Endothelial cell of umbilical vein (primary cell): ENCODE data around the gene DIS3L2. TPM values are rescaled to one million over a fixed set of nuclear protein-coding genes. Genes with fewer than 3 reads are reported as not detected.

ENCODE experiments used
- BruUV-seq: library from RNA; stranded (reverse); fragments of 400-500 nt; replicated peaks from 2 replicates; lab custom pipeline; 2021; lab: Mats Ljungman, UMichigan
- CTCF ChIA-PET: fragments of 300-600, 350-600 bp; sonication (Branson Sonifier 250); formaldehyde crosslinking; loops from one replicate; lab custom pipeline; 2021; ENCODE audit warnings: antibody characterized with exemption, inconsistent platforms; lab: Charles Lee
- POLR2A ChIA-PET: fragments of 300-600, 350-600 bp; sonication (Branson Sonifier 250); formaldehyde crosslinking; loops from one replicate; lab custom pipeline; 2021; ENCODE audit warnings: antibody characterized with exemption, inconsistent platforms; lab: Charles Lee
- DNase-seq: peaks from one replicate; pipeline ENCODE4 v3.0.0-alpha.2; 2011; ENCODE audit warnings: low read depth, low spot score
- FAIRE-seq: peaks from 2 replicates; lab custom pipeline; 2011; peaks lifted over from hg19 to GRCh38; lab: Jason Lieb, UNC
- H2AFZ ChIP-seq: 2 replicates; pipeline ENCODE4 v1.6.0; 2012; ENCODE audit warnings: low read depth, low read length, control low read depth, inconsistent platforms
- H3K27ac ChIP-seq: 2 replicates; pipeline ENCODE4 v1.5.1; 2011; ENCODE audit warnings: low read depth, mild to moderate bottlenecking, control low read depth, low read length, moderate library complexity; ENCODE audit not compliant: insufficient read depth
- H3K27me3 ChIP-seq, 2 experiments: 2 replicates each; pipeline versions ENCODE4 v1.6.0 to v1.6.1; 2011; ENCODE audit warnings: low read length in 2 of 2, mixed read lengths in 1 of 2; ENCODE audit not compliant: control insufficient read depth in 2 of 2, insufficient read depth in 2 of 2
- H3K36me3 ChIP-seq, 2 experiments: 2 replicates in 1 of 2; 3 replicates in 1 of 2; pipeline ENCODE4 v1.5.1; 2011; ENCODE audit warnings: low read length in 2 of 2, mild to moderate bottlenecking in 1 of 2, moderate library complexity in 1 of 2; ENCODE audit not compliant: control insufficient read depth in 2 of 2, insufficient read depth in 2 of 2; ENCODE audit errors: extremely low read depth in 1 of 2
- H3K4me1 ChIP-seq: 3 replicates; pipeline ENCODE4 v1.5.1; 2011; ENCODE audit warnings: mild to moderate bottlenecking, low read length; ENCODE audit not compliant: control insufficient read depth, insufficient read depth; ENCODE audit errors: extremely low read depth
- H3K4me2 ChIP-seq: 2 replicates; pipeline ENCODE4 v1.6.1; 2011; ENCODE audit warnings: low read length, control low read depth, mixed read lengths; ENCODE audit not compliant: insufficient read depth
- H3K4me3 ChIP-seq, 3 experiments: fragments of 200-600 bp in 1 of 3; sonication (generic), shearing (Covaris generic) in 1 of 3; replicated peaks in 1 of 3; 2 replicates each; pipeline ENCODE4 v1.5.1; 2011 to 2016; ENCODE audit warnings: control low read depth in 3 of 3, low read length in 3 of 3, mild to moderate bottlenecking in 2 of 3, inconsistent platforms in 1 of 3, low read depth in 1 of 3, moderate library complexity in 1 of 3; ENCODE audit not compliant: insufficient read depth in 1 of 3
- H3K79me2 ChIP-seq: 2 replicates; pipeline ENCODE4 v1.6.0; 2012; ENCODE audit warnings: low read length, inconsistent platforms; ENCODE audit not compliant: control insufficient read depth, insufficient read depth
- H3K9ac ChIP-seq: replicated peaks from 2 replicates; pipeline ENCODE3; 2011; ENCODE audit warnings: low read length, control low read depth; ENCODE audit not compliant: insufficient read depth; ENCODE audit errors: extremely low read depth
- H3K9me1 ChIP-seq: replicated peaks from 3 replicates; pipeline ENCODE4 v1.6.0; 2011; ENCODE audit warnings: mild to moderate bottlenecking, low read length; ENCODE audit not compliant: control insufficient read depth, insufficient read depth; ENCODE audit errors: extremely low read depth
- H3K9me3 ChIP-seq: replicated peaks from 2 replicates; pipeline ENCODE4 v1.5.1; 2012; ENCODE audit warnings: low read length, inconsistent platforms; ENCODE audit not compliant: control insufficient read depth, insufficient read depth
- H4K20me1 ChIP-seq: replicated peaks from 2 replicates; pipeline ENCODE3; 2011; ENCODE audit warnings: mild to moderate bottlenecking, low read length; ENCODE audit not compliant: control insufficient read depth, insufficient read depth; ENCODE audit errors: extremely low read depth
- EZH2 ChIP-seq: IDR thresholded peaks from 2 replicates; pipeline ENCODE4 v1.6.1; 2012; ENCODE audit warnings: borderline replicate concordance, low read depth, mild to moderate bottlenecking, moderate library complexity, low read length, inconsistent platforms; ENCODE audit not compliant: severe bottlenecking
- FOS ChIP-seq: IDR thresholded peaks from 2 replicates; pipeline ENCODE4 v1.6.1; 2011; ENCODE audit warnings: mild to moderate bottlenecking, low read length, moderate library complexity, borderline replicate concordance; ENCODE audit not compliant: insufficient read depth
- GATA2 ChIP-seq: IDR thresholded peaks from 2 replicates; pipeline ENCODE4 v1.7.0; 2011; ENCODE audit warnings: low read depth, mild to moderate bottlenecking, moderate library complexity, mixed read lengths, low read length; ENCODE audit not compliant: insufficient read length, insufficient read depth
- JUN ChIP-seq: IDR thresholded peaks from 2 replicates; pipeline ENCODE4 v1.6.1; 2011; ENCODE audit warnings: borderline replicate concordance, low read depth; ENCODE audit not compliant: insufficient read length, insufficient read depth
- MYC ChIP-seq: IDR thresholded peaks from one replicate; pipeline ENCODE4 v1.6.1; 2011; ENCODE audit warnings: mild to moderate bottlenecking, low read depth, low read length
- POLR2A ChIP-seq: IDR thresholded peaks from 2 replicates; pipeline ENCODE4 v1.6.1; 2012; ENCODE audit warnings: low read depth, mild to moderate bottlenecking, control low read depth, low read length
- POLR2AphosphoS5 ChIP-seq: IDR thresholded peaks from 2 replicates; pipeline ENCODE4 v1.6.1; 2012; ENCODE audit warnings: low read depth, mild to moderate bottlenecking, control low read depth, low read length, moderate library complexity; ENCODE audit not compliant: insufficient read depth
- dilution Hi-C: fragments of 300-500 bp; cut with MboI; formaldehyde crosslinking; loops from one replicate; pipeline ENCODE4 v1.15.0; 2019; ENCODE audit warnings: low sequenced_read_pairs; ENCODE audit not compliant: extremely low pct_ligation_motif_present
- intact Hi-C: fragments of 100-400 bp; cut with micrococcal nuclease; formaldehyde crosslinking; loops from one replicate; pipeline ENCODE4 v1.10.0; 2022
- polyA plus RNA-seq, 4 experiments: library from polyadenylated mRNA; depleted of rRNA in 3 of 4; stranded (reverse) in 3 of 4; unstranded in 1 of 4; fragments of >200 nt; gene quantifications; 2 replicates each; pipeline versions ENCODE4 v1.2.1 to v1.2.3, GENCODE V29; 2011 to 2012; ENCODE audit warnings: missing spikeins in 1 of 4
- total RNA-seq: library from RNA; stranded (reverse); gene quantifications from 2 replicates; pipeline ENCODE4 v1.2.3, GENCODE V29; 2021
- TF ChIP-seq, protein P1 (sequence below): IDR thresholded peaks from 2 replicates; pipeline ENCODE4 v1.6.1; 2011; ENCODE audit not compliant: insufficient read depth, insufficient read length
- TF ChIP-seq, protein P2 (sequence below), 2 donors: IDR thresholded peaks; 1 replicate in 1 of 2; 2 replicates in 1 of 2; pipeline ENCODE4 v1.5.1; 2011; ENCODE audit warnings: low read length in 2 of 2, mild to moderate bottlenecking in 2 of 2, moderate library complexity in 2 of 2, control low read depth in 1 of 2, inconsistent platforms in 1 of 2, low read depth in 1 of 2; ENCODE audit not compliant: insufficient read depth in 1 of 2; ENCODE audit errors: extremely low read depth in 1 of 2

DIS3L2 gene
- total and polyA plus RNA-seq, 2 donors (not counting 3 experiments of a cell fraction or from before 2014, with no cell fraction given), result 14.6 to 31.2 TPM

DNA sequence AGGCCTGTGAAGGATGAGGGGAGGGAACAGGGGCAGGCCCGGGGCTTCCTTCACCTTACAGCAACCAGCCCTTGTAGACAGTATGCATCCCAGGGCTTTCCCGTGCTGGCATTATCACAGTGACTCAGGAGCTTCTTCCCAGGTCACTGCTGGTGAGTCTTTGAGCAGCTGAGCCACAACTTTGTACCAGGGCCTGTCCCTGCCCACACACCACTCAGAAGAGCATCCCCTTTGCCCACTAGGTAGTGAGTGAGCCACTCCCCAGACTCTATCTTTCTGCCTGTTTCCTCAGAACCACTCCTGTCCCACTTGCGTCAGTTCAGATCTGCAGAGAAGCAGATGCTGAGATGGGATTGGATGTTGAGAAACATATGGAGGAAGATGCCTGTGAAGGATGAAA, 347.5 kb downstream of the DIS3L2 start:
- Histone ChIP-seq H3K9ac (no peak overlapping the region), H3K9me3 (no peaks in the 10 kb centered on the region), H3K36me3 (no peaks in the 10 kb centered on the region), H3K27me3 (no peaks in the 10 kb centered on the region), H3K27ac (no peak overlapping the region), H3K9me1 (no peaks in the 10 kb centered on the region), H4K20me1 (no peaks in the 10 kb centered on the region), H2AFZ (no peak overlapping the region), H3K4me3 (no peak overlapping the region), H3K79me2 (no peaks in the 10 kb centered on the region), H3K4me2 (no peak overlapping the region), H3K4me1 (no peaks in the 10 kb centered on the region)
- intact Hi-C loops, result no loop called here
- no peak for DNase-seq
- no peak for FAIRE-seq
- ChIA-PET CTCF (interaction anchor here (2.8 kb wide), 1 partner anchor 16 kb away, joined by 14 read pairs; no protein-coding TSS in a partner anchor), POLR2A (no interaction called here)
- dilution Hi-C loops, result no loop called here
- TF ChIP-seq, protein P1, sequence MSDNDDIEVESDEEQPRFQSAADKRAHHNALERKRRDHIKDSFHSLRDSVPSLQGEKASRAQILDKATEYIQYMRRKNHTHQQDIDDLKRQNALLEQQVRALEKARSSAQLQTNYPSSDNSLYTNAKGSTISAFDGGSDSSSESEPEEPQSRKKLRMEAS, result no peak
- TF ChIP-seq MYC (no peak), GATA2 (no peak), EZH2 (no peak), JUN (no peak), POLR2AphosphoS5 (no peak), FOS (no peak), POLR2A (no peak)
- TF ChIP-seq, protein P2, sequence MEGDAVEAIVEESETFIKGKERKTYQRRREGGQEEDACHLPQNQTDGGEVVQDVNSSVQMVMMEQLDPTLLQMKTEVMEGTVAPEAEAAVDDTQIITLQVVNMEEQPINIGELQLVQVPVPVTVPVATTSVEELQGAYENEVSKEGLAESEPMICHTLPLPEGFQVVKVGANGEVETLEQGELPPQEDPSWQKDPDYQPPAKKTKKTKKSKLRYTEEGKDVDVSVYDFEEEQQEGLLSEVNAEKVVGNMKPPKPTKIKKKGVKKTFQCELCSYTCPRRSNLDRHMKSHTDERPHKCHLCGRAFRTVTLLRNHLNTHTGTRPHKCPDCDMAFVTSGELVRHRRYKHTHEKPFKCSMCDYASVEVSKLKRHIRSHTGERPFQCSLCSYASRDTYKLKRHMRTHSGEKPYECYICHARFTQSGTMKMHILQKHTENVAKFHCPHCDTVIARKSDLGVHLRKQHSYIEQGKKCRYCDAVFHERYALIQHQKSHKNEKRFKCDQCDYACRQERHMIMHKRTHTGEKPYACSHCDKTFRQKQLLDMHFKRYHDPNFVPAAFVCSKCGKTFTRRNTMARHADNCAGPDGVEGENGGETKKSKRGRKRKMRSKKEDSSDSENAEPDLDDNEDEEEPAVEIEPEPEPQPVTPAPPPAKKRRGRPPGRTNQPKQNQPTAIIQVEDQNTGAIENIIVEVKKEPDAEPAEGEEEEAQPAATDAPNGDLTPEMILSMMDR (IDR thresholded peaks at IDR 0.05; ENCODE audit: extremely low read depth in 1 of 2, insufficient read depth in 1 of 2, low read depth in 1 of 2, low read length in 2 of 2), result no peak
- no TSS peak for BruUV-seq
